Transverse colon (tissue), 4 donors: Measurements from ENCODE around the gene NELL2. TPM values are rescaled to one million over a fixed set of nuclear protein-coding genes. Genes with fewer than 3 reads are reported as not detected.

Experiments
- DNase-seq: peaks from one replicate; pipeline ENCODE4 v3.0.0-alpha.2; 2019
- H3K27ac ChIP-seq, 4 donors: fragments of 200-600 bp; sonication (generic); 2 replicates each; pipeline ENCODE4 v1.5.1; 2016 to 2018; ENCODE audit warnings: inconsistent platforms in 4 of 4
- H3K27me3 ChIP-seq: fragments of 200-600 bp; sonication (generic); 2 replicates; pipeline ENCODE4 v1.5.1; 2017; ENCODE audit warnings: inconsistent platforms
- H3K36me3 ChIP-seq, 4 donors: fragments of 200-600 bp; sonication (generic); 2 replicates each; pipeline ENCODE4 v1.5.1; 2017 to 2019; ENCODE audit warnings: inconsistent platforms in 4 of 4
- H3K4me1 ChIP-seq, 4 donors: fragments of 200-600 bp; sonication (generic); 2 replicates each; pipeline ENCODE4 v1.5.1; 2017 to 2020; ENCODE audit warnings: inconsistent platforms in 4 of 4
- H3K4me3 ChIP-seq, 4 donors: fragments of 200-600 bp; sonication (generic); 1 replicate in 1 of 4; 2 replicates in 3 of 4; pipeline versions ENCODE4 v1.5.1 to v1.6.1; 2017 to 2019; ENCODE audit warnings: inconsistent platforms in 4 of 4
- H3K9me3 ChIP-seq, 2 donors: fragments of 200-600 bp; sonication (generic); 2 replicates each; pipeline ENCODE4 v1.5.1; 2017 to 2019; ENCODE audit warnings: inconsistent platforms in 2 of 2
- EP300 ChIP-seq: sonication (generic); formaldehyde crosslinking; IDR thresholded peaks from one replicate; pipeline ENCODE4 v1.6.1; 2017; ENCODE audit warnings: antibody characterized with exemption, low read depth
- POLR2A ChIP-seq: fragments of 450-650 bp; IDR thresholded peaks from one replicate; pipeline ENCODE4 v1.6.1; 2016; ENCODE audit warnings: antibody characterized with exemption, mild to moderate bottlenecking, moderate library complexity
- POLR2AphosphoS5 ChIP-seq, 3 donors: sonication (generic); formaldehyde crosslinking; IDR thresholded peaks; one replicate each; pipeline ENCODE4 v1.6.1; 2016; ENCODE audit warnings: antibody characterized with exemption in 3 of 3
- WGBS, 2 donors: methylation state at CpG; one replicate each; pipeline ENCODE4 v1.1.5; 2018; ENCODE audit warnings: low coverage in 1 of 2; 5-methylcytosine and 5-hydroxymethylcytosine counted together
- in situ Hi-C, 4 donors: fragments of 200-750 bp; cut with MboI; loops; one replicate each; pipeline versions ENCODE4 v1.15.0 to v1.15.1; 2017; ENCODE audit warnings: low sequenced_read_pairs in 3 of 4, low pct_ligation_motif_present in 1 of 4, low pct_unique_long_range_greater_than_20kb in 1 of 4
- intact Hi-C: fragments of 100-400 bp; cut with DNase I; formaldehyde crosslinking; loops from one replicate; pipeline ENCODE4 v1.15.1; 2023; ENCODE audit warnings: low total_unique reads
- total RNA-seq, 4 donors: library from RNA; depleted of rRNA; stranded (reverse); fragments of >200 nt; gene quantifications; one replicate each; pipeline ENCODE4 v1.1.0, GENCODE V29; 2016
- TF ChIP-seq, protein P1 (sequence below), 5 experiments: fragments of 200-600 bp in 3 of 5; fragments of 450-650 bp in 2 of 5; sonication (generic) in 3 of 5; IDR thresholded peaks; 1 replicate in 2 of 5; 2 replicates in 3 of 5; pipeline ENCODE4 v1.5.1; 2016 to 2017; ENCODE audit warnings: antibody characterized with exemption in 5 of 5, inconsistent platforms in 3 of 5, mild to moderate bottlenecking in 2 of 5, moderate library complexity in 1 of 5

NELL2 gene
- total RNA-seq, 4 donors from 2014 or later = 1.4 to 10.5 (median 9.5) TPM

DNA sequence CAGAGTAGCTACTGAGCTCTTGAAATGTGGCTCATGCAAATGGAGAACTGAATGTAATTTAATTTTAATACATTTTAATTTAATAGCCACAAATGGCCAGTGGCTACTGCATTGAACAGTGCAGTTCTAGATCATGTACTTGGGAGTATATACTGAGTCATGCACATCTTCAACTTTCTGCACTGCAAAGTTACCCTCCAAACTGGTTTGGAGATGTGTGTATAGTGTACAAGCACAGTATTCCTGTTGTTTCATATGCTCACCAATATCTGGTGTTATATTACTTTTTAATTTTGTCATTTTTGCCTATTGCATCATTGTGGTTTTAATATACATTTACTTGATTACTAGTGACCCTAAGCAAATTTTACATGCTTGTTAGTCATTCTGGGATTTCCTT lies 372.8 kb downstream of the NELL2 start:
- no peak for DNase-seq
- in situ Hi-C loops = no loop called here
- no peaks in the 10 kb centered on the region for H3K9me3 ChIP-seq
- no peaks in the 10 kb centered on the region for H3K36me3 ChIP-seq
- H3K27ac ChIP-seq = no peak overlapping the region
- no peaks in the 10 kb centered on the region for H3K27me3 ChIP-seq
- intact Hi-C loops = no loop called here
- no peaks in the 10 kb centered on the region for H3K4me1 ChIP-seq
- H3K4me3 ChIP-seq = no peak overlapping the region
- TF ChIP-seq POLR2AphosphoS5 (IDR thresholded peaks at IDR 0.05) (no peak), POLR2A (no peak), EP300 (no peak)
- TF ChIP-seq, protein P1, sequence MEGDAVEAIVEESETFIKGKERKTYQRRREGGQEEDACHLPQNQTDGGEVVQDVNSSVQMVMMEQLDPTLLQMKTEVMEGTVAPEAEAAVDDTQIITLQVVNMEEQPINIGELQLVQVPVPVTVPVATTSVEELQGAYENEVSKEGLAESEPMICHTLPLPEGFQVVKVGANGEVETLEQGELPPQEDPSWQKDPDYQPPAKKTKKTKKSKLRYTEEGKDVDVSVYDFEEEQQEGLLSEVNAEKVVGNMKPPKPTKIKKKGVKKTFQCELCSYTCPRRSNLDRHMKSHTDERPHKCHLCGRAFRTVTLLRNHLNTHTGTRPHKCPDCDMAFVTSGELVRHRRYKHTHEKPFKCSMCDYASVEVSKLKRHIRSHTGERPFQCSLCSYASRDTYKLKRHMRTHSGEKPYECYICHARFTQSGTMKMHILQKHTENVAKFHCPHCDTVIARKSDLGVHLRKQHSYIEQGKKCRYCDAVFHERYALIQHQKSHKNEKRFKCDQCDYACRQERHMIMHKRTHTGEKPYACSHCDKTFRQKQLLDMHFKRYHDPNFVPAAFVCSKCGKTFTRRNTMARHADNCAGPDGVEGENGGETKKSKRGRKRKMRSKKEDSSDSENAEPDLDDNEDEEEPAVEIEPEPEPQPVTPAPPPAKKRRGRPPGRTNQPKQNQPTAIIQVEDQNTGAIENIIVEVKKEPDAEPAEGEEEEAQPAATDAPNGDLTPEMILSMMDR (IDR thresholded peaks at IDR 0.05) = no peak

DNA sequence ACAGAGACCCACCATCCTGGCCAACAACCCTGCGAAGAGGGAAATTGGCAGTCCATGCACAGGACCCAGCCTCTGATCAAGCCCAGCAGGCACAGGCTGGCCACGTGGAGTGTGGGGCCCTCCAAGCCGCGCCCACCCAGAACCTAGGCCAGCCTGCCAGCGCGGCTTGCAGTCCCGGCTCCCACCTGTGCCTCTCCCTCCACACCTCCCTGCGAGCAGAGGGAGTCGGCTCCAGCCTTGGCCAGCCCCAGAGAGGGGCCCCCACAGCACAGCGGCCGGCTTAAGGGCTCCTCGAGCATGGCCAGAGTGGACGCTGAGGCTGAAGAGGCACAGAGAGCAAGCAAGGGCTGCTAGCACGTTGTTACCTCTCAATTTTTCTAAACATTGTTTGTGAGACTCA lies 373.4 kb downstream of the NELL2 start:
- no peak overlapping the region for H3K4me3 ChIP-seq
- no peaks in the 10 kb centered on the region for H3K4me1 ChIP-seq
- H3K27ac ChIP-seq = no peak overlapping the region
- no peak for DNase-seq
- intact Hi-C loops = no loop called here
- WGBS, 2 donors = 74% methylated on average over 14 of the region's 14 CpGs; no CpG with 5 or more reads in 1 of the 2 donors
- H3K27me3 ChIP-seq = no peaks in the 10 kb centered on the region
- no peaks in the 10 kb centered on the region for H3K9me3 ChIP-seq
- no peak for TF ChIP-seq EP300
- no peak for TF ChIP-seq POLR2AphosphoS5 (IDR thresholded peaks at IDR 0.05)
- TF ChIP-seq, protein P1 (IDR thresholded peaks at IDR 0.05) = no peak
- no peak for TF ChIP-seq POLR2A
- H3K36me3 ChIP-seq = no peaks in the 10 kb centered on the region
- in situ Hi-C loops = no loop called here

DNA sequence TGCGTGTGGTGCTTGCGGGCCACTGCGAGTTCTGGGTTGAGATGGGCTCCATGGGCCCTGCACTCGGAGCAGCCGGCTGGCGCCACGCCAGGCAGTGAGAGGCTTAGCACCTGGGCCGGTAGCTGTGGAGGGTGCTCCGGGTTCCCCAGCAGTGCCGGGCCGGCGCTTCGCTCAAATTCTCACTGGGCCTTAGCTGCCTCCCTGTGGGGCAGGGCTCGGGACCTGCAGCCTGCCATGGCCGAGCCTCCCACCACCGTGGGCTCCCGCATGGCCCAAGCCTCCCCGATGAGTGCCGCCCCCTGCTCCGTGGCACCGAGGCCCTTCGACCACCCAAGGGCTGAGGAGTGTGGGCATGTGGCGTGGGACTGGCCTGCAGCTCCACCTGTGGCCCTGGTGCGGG lies 375.7 kb downstream of the NELL2 start:
- DNase-seq = no peak
- no peak overlapping the region for H3K4me3 ChIP-seq
- H3K9me3 ChIP-seq = no peaks in the 10 kb centered on the region
- H3K27ac ChIP-seq = no peak overlapping the region
- H3K4me1 ChIP-seq = no peaks in the 10 kb centered on the region
- 97% methylated on average over 21 of the region's 24 CpGs; no CpG with 5 or more reads in 1 of the 2 donors for WGBS, 2 donors
- TF ChIP-seq, protein P1 (IDR thresholded peaks at IDR 0.05) = no peak
- TF ChIP-seq EP300 = no peak
- no peak for TF ChIP-seq POLR2AphosphoS5 (IDR thresholded peaks at IDR 0.05)
- TF ChIP-seq POLR2A = no peak
- no peaks in the 10 kb centered on the region for H3K27me3 ChIP-seq
- intact Hi-C loops = no loop called here
- in situ Hi-C loops = no loop called here
- H3K36me3 ChIP-seq = no peaks in the 10 kb centered on the region

- H3K9me3 ChIP-seq = no peaks in the 10 kb centered on the region
- no peak overlapping the region for H3K4me3 ChIP-seq
- intact Hi-C loops (no loop called here), in situ Hi-C loops (no loop called here)
- no peak overlapping the region for H3K27ac ChIP-seq
- H3K4me1 ChIP-seq = no peaks in the 10 kb centered on the region
- TF ChIP-seq POLR2AphosphoS5 (IDR thresholded peaks at IDR 0.05) (no peak), POLR2A (no peak), EP300 (no peak)
- TF ChIP-seq, protein P1 (IDR thresholded peaks at IDR 0.05) = no peak
- 72 to 90% methylated on average over 1 of the region's 1 CpG for WGBS, 2 donors
- no peaks in the 10 kb centered on the region for H3K36me3 ChIP-seq
- H3K27me3 ChIP-seq = no peaks in the 10 kb centered on the region
- DNase-seq = no peak
Measured at GRCh38 chr12:44497044-44497443, 379.1 kb downstream of the NELL2 start.
